Measurements from ENCODE around the gene HPCAL4. TPM values are rescaled to one million over a fixed set of nuclear protein-coding genes. Genes with fewer than 3 reads are reported as not detected.

Gene HPCAL4
- total RNA-seq, 1 donor from 2014 or later = 0.49 TPM

DNA sequence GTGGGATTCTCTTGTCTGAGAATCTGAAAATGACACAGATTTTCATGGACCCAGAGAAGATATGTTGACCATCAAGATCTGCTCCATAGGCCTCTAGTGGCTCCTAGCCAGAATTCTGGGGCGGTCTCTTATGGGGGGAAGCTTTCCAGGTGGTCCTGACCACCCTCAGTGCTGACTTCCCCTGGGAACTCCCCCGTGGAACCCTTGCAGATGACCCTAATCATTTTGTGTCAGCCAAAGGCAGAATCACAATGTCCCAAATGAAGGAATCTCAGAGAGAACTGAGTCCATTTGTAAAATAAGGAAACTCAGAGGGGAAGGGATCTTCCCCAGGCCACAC, 55.4 kb downstream of the HPCAL4 start:
- DNase-seq (ENCODE audit: low read depth, low spot score) = no peak
- H3K27ac Mint-ChIP-seq (ENCODE audit: unreplicated experiment) = no peak overlapping the region
- peaks cover 43% of the 10 kb centered on the region for H3K27me3 Mint-ChIP-seq (ENCODE audit: low read depth)
- H3K4me1 Mint-ChIP-seq = peaks cover 60% of the 10 kb centered on the region
- no peaks in the 10 kb centered on the region for H3K36me3 Mint-ChIP-seq (ENCODE audit: low read depth)
- TF ChIP-seq, protein P1, sequence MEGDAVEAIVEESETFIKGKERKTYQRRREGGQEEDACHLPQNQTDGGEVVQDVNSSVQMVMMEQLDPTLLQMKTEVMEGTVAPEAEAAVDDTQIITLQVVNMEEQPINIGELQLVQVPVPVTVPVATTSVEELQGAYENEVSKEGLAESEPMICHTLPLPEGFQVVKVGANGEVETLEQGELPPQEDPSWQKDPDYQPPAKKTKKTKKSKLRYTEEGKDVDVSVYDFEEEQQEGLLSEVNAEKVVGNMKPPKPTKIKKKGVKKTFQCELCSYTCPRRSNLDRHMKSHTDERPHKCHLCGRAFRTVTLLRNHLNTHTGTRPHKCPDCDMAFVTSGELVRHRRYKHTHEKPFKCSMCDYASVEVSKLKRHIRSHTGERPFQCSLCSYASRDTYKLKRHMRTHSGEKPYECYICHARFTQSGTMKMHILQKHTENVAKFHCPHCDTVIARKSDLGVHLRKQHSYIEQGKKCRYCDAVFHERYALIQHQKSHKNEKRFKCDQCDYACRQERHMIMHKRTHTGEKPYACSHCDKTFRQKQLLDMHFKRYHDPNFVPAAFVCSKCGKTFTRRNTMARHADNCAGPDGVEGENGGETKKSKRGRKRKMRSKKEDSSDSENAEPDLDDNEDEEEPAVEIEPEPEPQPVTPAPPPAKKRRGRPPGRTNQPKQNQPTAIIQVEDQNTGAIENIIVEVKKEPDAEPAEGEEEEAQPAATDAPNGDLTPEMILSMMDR (conservative IDR thresholded peaks at IDR 0.05) = no peak
- H3K4me3 Mint-ChIP-seq = no peak overlapping the region
- H3K9me3 Mint-ChIP-seq = no peaks in the 10 kb centered on the region

DNA sequence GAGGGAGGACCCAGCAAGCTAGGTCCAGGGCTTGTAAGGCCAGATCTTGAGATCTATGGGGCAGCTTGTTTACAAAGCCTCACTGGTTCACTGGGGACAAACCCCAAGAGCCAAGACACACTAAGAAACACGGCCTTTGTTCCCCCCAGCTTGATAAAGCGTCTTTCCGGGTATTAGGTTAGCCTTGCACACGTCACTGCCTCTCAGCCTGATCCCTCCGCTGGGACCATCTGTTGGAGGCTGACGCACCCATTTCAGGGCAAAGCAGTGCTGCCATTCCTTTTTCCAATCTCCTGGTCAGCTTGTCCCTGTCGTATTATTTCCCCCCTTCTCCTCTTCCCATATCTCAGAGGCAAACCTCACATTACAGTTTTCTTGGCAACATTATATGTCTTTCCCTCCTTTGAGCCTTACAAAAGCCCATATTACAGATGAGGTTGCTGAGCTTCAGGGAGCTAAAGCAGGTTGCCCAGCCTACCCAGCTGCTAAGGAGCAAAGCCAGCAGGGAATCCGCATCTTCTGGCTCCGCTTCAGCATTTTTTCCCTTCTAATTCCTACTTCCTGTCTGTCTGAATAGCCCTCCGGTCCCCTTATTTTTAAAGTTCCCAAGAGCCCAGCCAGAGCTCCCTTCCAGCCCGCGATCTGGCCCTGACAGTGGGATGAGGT, 55.9 kb downstream of the HPCAL4 start:
- Mint-ChIP-seq H3K4me3 (no peak overlapping the region), H3K27me3 (ENCODE audit: low read depth) (peaks cover 38% of the 10 kb centered on the region), H3K9me3 (no peaks in the 10 kb centered on the region), H3K4me1 (peaks cover 60% of the 10 kb centered on the region), H3K36me3 (ENCODE audit: low read depth) (no peaks in the 10 kb centered on the region), H3K27ac (ENCODE audit: unreplicated experiment) (no peak overlapping the region)
- no peak for DNase-seq (ENCODE audit: low read depth, low spot score)
- TF ChIP-seq, protein P1 (conservative IDR thresholded peaks at IDR 0.05) = no peak

DNA sequence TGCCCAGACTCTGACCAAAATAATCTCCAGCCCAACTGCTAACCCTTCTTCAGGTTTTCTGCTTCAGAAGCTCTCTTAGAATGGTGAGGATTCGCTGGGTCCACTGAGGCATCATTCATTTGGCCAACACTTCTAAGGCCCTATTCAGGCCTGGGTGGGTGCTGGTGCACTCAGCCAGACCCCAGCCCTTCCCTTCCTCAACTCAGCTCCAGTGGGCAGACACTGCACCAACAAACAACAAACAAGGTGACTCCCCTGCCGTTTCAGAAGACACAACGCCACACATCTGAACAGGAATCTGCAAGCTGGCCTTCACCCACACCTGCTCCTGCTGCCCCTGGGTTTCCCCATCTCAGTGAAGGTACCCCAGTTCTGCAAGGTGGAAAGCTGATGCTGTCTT, 57.8 kb downstream of the HPCAL4 start:
- Mint-ChIP-seq H3K36me3 (ENCODE audit: low read depth) (no peaks in the 10 kb centered on the region), H3K27me3 (ENCODE audit: low read depth) (peaks cover 23% of the 10 kb centered on the region), H3K4me3 (peak overlapping the region; percentile 45), H3K4me1 (peaks cover 53% of the 10 kb centered on the region), H3K9me3 (no peaks in the 10 kb centered on the region), H3K27ac (ENCODE audit: unreplicated experiment) (no peak overlapping the region)
- TF ChIP-seq, protein P1 (conservative IDR thresholded peaks at IDR 0.05) = no peak
- DNase-seq (ENCODE audit: low read depth, low spot score) = no peak

DNA sequence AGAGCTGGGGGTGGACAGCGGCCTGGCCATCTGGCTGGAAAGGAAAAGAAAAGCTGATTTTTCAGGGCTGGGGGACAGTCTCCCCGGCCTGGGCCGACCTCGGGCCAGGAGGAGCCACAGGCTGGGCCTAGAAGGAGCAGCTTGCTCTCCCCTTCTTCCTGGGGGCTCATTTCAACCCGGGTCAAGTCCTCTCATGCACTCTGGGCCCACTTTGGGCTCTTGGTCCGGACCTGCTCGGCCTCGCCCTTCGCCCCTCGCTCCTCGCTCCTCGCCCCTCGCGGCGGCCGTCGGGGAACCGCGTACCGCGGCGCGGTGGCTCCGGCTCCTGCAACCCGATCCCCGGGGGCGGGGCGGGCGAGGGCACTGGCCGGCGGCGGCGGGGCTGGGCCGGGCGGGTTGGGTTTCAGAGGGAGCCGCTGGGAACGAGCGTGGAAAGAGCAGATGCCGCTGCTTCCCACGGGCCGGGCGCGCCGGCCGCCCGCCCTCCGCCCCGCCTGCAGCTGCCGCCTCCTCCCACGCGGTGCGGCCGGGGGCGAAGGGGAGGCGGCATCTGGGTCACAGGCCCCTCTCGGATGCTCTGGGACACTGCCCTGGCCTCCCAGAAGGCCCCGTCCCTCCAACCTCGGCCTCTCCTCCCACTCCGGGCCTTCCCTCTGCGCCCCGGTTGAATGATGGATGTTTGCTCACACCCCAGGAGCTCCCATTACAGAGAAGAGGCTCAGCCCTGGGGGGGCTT, 58.4 kb downstream of the HPCAL4 start:
- TF ChIP-seq, protein P1 (conservative IDR thresholded peaks at IDR 0.05) = no peak
- Mint-ChIP-seq H3K9me3 (no peaks in the 10 kb centered on the region), H3K36me3 (ENCODE audit: low read depth) (no peaks in the 10 kb centered on the region), H3K4me1 (peaks cover 47% of the 10 kb centered on the region), H3K27me3 (ENCODE audit: low read depth) (peaks cover 18% of the 10 kb centered on the region), H3K27ac (ENCODE audit: unreplicated experiment) (no peak overlapping the region), H3K4me3 (peak overlapping the region; percentile 45)
- peak; percentile 60 for DNase-seq (ENCODE audit: low read depth, low spot score)

DNA sequence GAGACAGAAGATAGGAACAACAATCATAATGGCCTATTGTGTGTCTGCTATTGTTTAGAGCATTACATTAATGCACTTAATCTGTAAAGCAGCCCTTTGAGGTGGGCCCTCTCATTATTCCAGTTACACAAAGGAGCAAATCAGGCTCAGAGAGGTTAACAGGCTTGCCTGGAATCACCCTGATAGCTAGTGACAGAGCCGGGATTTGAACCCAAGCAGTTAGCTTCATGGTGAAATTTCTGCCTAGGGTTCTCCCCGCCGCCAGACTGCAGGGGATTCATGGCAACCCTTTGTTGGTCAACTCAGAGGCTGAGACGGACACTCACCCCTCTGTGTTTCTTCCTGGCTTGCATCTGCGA, 58.9 kb downstream of the HPCAL4 start:
- Mint-ChIP-seq H3K4me1 (peaks cover 42% of the 10 kb centered on the region), H3K36me3 (ENCODE audit: low read depth) (no peaks in the 10 kb centered on the region), H3K4me3 (no peak overlapping the region), H3K27ac (ENCODE audit: unreplicated experiment) (no peak overlapping the region), H3K9me3 (no peaks in the 10 kb centered on the region), H3K27me3 (ENCODE audit: low read depth) (peaks cover 13% of the 10 kb centered on the region)
- no peak for DNase-seq (ENCODE audit: low read depth, low spot score)
- TF ChIP-seq, protein P1 (conservative IDR thresholded peaks at IDR 0.05) = no peak

Data from neural crest cell (in vitro differentiated cells).